ENCODE data around the gene RANGAP1.

DNA sequence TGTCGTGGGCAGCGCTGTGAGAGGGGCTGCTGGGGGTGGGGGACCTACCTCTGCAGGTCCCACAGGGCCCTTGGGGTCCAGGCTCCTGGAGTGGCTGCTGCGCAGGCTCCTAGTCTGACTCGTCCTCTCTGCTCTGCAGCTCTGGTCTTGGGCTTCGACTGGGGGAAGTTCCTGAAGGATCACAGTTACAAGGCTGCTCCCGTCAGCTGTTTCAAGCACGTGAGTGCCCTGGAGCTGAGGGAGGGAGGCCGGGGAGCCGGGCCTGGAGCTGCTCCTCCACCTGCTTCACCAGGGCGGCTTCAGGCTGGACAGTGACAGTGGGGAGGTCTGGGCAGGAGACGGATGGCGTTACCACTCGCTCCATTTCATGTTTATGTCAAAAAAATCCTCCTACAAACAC lies 69.0 kb downstream of the RANGAP1 start:
- TF ChIP-seq CTCF (IDR thresholded peaks at IDR 0.05 in 8 of 11, conservative IDR thresholded peaks at IDR 0.05 in 3 of 11) (no peak), POLR2AphosphoS5 (IDR thresholded peaks at IDR 0.05) (no peak)

Measured in spleen (tissue), 7 donors.